ENCODE results near the gene SCP2.
"Not testable (repeated sequence)": the region's sequence is repeated elsewhere in the genome, so short reads cannot be mapped to it uniquely, and the experiment has no call there.

Gene SCP2

DNA sequence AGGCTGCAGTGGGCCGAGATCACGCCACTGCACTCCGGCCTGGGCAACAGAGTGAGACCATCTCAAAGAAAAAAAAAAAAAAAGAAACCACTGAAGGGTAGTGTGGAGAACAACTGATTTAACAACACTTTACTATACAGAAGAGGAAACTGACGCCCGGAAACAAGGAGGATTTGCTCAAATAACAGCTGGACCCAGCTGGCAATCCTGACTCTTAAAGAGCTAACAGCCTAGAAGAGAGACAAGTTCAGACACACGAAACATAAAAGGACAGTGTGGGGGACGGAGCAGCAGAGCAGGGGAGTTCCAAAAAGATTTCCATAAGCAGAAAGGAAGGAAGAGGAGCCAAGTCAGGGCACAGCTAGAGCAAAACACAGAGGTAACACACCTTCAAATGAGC, 9.9 kb upstream of the SCP2 start:
- no peak for DNase-seq

DNA sequence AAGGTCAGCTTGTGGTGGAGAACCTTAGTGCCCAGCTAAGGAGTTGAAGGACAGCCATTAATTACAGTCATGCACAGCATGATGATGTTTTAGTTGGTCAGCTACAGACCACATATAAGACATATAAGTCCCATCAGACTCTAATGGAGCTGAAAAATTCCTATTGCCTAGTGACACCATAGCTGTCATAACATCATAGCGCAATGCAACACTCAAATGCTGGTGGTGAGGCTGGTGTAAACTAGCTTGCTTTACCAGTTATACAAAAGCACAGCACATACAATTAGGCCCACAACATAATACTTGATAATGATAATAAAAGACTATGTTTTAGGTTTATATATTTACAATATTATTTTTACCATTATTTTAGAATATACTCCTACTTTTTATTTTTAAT, 9.5 kb upstream of the SCP2 start:
- DNase-seq: no peak

DNA sequence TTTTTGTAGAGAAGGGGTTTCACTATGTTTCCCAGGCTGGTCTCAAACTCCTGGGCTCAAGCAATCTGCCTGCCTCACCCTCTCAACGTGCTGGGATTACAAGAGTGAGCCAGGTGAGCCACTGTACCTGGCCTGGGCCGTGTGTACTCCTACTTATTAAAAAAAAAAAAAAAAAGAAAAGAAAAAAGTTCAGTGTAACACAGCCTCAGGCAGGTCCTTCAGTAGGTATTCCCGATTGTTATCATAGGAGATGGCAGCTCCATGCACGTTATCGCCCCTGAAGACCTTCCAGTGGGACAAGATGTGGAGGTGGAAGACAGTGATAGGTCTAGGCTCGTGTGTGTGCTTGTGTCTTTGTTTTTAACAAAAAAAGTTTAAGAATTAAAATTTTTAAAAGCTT, 8.9 kb upstream of the SCP2 start:
- no peak for DNase-seq

DNA sequence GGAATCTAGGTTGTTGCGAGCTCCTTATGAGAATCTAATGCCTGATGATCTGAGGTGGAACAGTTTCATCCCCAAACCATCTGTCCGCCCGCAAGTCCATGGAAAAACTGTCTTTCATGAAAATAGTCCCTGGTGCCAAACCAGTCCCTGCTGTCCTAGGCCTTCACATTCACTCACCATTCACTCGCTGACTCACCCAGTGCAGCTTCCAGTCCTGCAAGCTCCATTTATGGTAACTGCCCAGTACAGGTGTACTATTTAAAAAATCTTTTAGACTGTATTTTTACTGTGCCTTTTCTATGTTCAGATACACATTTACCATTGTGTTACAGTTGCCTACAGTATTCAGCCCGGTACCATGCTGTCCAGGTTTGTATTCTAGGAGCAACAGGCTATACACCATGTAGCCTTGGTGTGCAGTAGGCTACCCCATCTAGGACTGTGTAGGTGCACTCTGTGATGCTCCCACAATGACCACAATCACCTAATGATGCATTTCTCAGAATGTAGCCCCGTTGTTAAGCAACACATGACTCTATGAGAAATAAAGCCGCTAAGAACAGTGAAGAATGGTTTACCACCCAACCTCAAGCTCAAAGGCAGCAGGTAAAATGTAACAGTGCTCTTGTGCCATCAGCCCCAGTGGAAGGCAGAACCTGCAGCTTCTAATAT, 7.9 kb upstream of the SCP2 start:
- DNase-seq: no peak

DNA sequence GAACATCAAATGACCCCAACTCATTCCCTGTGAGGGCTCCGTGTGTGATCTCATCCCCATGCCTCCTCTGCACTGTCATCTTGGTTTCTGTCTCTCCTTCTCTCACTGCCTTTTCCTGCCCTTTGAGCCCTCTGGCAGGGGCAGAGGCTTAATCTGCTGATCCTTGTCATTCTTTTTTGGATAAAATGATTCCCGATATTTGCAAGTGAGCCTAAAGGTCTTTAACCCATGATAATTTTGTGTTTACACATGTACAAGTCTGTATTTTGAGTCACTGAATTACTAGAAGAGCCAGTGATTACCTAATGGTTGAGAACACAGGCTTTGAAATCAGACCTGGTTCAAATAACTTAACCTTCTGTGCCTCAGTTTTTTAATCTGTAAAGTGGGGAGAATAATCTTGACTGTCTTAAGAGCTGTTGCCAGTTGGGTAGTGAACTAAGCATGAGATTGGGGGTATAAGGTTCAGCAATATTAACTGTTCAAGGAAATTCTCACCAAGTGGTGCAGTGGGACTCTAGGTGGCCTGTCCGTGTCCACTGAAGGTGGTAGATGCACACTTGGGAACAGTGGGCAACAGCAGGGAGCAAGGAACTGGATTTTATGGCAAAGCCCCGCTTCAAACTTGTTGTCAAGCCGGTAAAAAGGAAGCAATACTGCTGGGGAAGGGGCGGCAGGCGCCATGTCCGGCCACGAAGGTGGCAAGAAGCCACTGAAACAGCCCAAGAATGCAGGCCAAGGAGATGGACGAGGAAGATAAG, 7.2 kb upstream of the SCP2 start:
- DNase-seq: no peak

DNA sequence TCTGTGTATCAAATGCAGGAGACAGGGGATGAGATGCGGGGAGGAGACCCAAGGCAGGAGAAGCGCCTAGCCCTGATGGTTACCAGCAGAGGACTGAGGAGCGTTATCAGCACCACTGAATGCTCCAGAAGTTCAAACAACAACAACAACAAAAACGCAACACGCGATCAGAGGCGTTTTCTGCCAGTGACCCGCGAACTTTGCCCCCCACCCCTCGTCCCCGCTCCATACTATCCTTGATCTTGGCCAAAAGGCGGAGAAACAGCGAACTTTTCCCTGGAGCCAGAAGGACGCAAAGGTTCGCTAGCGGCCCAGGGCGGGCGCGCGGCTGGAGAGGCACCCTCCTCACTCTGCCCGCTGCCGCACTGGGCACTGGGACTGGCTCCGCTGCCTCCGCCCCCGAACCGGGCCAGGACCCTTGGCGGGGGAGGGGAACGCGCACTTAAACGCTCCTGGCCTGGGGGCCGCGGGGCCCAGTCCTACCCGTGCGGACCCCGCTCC, 6.2 kb upstream of the SCP2 start:
- DNase-seq: no peak

DNA sequence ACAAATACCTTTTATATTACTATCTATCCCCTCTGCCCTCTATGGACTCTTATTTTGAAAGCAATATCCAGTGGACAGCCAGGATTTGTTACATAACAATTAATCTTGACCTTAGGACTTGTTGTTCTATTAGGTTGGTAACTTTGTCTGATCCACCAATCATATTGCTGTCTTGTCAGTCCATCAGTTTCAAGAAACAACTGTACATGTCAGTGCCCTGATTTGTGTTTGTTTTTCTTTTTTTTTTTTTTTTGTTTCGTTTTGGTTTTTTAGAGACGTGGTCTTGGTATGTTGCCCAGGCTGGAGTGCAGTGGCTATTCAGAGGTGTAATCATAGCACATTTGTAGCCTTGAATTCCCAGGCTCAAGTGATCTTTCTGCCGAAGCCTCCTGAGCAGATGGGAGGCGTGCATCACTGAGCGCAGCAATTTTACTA, 1.5 kb upstream of the SCP2 start:
- no peak for DNase-seq

DNA sequence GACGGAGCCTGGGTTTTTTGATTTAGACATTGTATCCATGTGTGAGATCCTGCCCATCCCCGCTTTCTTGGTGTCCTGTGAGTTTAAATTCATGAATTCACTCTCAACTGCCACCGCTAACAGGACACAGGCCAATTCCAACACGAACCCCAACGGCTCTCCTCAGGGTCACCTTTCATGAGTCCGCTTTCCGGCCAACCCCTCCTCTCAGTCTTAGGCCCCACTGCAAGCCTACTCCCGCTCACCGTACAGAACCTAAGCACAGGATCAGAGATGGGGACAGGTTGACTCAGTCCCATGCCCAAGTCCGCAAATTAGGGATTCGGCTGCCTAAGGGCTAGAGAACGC, 238 bp upstream of the SCP2 start:
- DNase-seq: no peak

DNA sequence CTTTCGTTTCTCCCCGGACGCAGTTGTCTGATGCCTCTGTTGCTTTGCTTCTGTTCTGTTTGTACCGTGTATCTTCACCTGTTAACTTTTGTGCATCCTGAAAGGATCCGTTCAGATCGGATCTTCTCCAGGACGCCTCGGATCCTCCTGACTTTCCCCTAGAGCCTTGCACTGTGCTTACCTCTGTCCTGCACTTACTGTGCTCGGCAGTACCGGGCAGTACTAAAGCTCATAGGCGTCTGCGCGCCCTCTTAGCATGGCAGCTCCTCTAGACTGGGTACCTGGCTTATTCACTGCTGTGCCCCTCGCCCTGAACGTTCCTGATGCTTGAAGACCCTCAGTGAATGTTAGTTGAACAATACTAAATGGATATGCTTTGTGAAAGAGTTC, 934 bp downstream of the SCP2 start:
- DNase-seq: no peak

DNA sequence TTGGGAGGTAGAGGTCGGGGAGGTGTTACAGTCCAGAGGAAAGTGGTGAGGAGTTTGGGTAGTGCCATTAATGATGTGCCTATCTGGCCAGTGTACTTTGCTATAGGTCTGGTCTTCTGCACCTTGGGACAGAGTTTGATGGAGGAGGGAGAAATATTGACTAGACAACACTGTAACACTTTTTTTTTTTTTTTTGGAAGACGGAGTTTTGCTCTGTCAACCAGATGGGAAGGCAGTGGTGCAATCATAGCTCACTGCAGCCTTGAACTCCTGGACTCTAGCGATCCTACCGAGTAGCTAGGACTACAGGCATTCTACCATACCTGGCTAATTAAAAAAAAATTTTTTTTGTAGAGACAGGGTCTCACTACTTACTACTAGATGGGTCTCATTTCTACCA, 1.9 kb downstream of the SCP2 start:
- no peak for DNase-seq

DNA sequence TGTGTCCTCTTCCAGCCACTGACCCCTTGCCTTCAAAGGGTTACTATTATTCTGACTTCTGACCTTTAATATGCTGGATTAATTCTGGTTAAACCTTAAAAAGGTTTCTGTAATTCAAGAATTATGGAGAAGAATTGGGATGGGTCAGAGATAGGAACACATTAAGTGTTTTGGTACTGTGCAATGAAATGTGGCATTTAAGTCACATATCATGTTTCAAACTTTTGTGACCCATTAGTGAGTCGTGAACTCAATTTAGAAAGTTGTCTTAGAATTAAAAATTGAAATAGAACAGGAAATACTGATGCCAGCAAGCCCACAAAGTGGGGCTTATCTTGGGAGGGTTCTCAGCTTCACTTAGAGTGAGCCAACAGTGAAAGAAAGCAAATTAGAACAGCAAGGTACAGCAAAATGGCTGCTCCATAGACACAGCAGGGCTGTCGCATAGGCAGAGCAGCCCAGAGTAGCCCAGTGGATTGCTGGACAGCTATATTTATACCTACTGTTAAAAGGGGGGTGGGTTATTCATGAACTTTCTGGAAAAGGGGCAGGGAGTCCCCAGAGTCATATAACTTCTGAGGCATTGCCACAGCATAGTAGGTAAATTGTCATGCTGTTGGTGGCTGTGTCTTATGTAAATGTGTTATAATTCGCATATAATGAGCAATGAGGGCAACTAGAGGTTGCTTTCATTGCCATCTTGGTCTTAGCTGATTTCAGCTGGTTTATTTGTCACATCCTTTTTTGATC, 10.5 kb downstream of the SCP2 start:
- DNase-seq: no peak

DNA sequence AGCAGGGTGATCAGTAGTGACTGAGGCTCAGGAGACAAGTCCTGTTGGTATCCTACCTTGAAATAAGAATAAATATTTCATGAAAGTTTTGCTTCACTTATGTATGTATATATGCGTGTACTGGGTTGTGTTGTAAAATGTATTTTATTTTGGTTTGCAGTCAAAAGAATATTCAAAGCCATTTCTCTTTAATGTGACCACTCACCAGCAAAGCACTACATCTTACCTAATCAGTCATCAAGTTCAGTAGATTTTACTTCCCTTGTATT, 11.0 kb downstream of the SCP2 start:
- DNase-seq: no peak

DNA sequence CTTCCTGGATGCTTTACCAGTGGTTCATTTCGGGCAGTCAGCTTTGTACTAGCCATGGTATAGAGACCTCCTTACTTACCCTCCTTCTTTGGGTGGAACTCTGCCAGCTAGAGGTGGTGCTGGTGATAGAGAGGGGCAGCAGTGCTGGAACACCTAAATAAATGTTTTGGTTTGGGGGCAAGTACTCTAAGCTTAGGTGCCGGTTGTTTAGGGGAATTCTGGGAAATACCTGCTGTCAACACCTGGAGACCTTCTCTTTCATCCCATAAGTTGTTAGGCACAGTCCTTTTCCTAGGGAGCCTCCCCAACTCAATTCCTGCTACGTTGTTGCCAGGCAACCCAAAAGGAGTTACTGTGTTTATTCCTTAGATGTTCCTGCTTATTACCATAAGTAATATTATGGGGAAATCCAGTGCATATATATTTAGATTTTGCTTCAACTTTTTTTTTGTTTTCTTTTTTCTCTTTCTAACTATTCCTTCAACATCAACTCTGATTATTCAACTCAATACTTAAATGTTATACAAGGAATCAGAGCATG, 16.9 kb downstream of the SCP2 start:
- DNase-seq: no peak

DNA sequence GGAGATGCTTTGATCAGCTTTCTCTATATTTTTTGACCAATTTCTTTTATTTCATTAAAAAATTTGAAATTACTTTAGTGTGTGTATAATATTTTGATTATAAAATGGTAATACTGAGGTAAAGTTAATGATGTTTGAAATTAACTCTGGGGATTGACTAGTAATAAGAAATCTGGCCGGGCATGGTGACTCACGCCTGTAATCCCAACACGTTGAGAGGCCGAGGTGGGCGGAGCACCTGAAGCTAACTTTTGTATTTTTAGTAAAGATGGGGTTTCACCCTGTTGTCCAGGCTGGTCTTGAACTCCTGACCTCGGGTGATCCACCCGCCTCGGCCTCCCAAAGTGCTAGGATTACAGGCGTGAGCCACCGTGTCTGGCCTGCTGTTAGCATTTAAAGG, 17.5 kb downstream of the SCP2 start:
- DNase-seq: no peak

DNA sequence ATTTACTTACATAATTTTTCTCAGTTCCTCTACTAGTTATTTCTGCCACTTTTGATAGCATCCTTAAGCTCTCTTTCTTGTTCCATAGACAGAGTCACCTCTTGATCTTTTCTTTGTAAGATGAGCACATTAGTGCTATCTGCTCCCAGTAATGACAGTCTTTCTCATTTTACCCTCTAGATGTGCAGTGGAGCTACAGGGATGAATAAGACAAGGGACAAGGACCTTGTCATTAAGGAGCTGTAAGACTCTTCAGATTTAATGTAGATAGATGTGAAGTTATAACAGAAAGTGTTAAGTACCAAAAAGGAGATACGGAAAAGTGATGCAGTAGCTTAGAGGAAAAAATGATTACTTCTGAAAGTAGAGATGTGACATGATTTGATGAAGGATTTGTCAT, 20.4 kb downstream of the SCP2 start:
- no peak for DNase-seq

DNA sequence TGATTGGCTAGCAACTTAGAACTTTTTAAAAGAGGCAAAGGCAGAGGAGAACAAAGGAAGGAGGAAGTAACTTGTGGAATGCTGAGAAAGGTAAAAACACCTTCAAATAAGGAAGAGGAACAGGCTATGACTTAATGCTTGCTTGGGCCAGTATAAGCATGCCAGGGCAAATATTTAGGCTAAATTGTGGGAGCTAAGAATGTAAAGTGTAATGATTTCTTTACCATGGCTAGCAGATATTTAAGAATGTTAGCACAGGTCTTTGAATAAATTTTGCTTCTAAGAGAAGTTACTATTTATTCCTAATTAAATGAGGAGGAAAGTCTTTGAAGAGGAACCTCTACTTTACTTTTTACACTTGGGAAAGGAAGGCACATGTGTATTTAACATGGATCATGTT, 22.5 kb downstream of the SCP2 start:
- not testable (repeated sequence) for DNase-seq

DNA sequence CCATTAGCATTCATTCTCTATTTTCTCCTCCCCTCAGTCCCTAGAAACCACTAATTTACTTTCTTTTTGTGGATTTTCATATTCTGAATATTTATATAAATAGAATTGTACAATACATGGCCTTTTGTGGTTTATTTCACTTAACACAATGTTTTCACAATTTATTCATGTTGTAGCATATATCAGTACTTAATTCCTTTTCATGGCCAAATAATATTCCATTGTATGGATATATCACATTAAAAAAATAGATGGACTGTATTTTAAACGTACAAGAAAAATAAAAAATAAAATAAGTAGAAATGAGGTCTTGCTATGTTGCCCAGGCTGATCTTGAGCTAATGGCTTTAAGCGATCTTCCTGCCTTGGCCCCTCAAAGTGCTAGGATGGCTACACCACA, 25.0 kb downstream of the SCP2 start:
- no peak for DNase-seq

DNA sequence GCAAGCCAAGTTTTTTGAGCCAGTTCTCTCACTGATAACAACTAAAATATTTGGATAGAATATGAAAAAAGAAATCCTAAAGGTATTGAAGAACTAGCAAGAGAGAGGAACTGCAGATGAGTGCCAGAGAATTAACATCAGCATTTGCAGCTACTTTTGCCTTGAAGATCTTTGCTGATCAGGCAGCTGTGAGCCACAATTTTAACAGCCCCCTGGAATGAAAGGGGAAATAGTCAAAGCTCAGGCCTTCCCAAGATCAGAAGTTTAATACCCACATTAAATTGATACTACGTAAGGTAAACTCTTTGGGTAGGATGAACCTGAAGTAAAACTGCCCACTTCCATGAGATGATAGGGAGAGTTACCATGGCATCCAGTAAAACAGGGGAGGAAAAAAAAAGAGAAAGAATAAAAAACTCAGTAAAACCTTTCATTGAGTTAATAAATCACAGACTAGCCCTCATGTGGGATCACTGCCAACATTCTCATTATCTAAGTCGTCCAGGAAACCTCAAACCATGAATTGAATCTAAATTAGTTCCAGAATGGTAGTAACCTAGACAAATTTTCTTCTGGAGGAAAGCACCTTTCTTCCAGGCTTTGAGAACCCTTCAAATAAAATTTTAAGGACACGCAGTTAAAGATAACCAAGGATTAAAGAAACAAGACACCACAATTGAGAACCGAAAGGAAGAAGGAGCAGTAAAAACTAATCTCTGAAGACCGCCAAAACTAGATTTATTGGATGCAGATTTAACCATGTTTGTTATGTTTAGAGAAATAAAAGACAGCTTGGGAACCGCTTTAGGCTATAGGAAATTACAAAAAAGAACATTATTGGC, 28.3 kb downstream of the SCP2 start:
- no peak for DNase-seq

DNA sequence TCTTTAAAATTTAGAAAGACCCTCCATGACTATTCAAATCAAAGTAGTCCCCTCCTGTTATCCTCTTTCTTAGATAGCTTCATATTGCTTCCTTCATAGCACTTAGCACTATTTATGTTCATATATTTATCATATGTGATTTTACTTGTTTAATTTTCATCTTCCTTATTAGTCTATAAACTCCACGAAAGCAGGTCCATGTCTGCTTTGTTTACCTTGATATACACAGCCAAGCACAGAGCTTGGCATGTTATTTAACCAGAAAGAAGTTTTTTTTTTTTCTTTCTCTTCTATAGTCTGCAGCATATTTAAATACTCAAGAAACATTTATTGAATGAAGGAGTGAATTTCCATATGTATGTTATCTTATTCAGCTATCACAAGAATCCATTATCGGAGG, 36.0 kb downstream of the SCP2 start:
- DNase-seq: no peak

DNA sequence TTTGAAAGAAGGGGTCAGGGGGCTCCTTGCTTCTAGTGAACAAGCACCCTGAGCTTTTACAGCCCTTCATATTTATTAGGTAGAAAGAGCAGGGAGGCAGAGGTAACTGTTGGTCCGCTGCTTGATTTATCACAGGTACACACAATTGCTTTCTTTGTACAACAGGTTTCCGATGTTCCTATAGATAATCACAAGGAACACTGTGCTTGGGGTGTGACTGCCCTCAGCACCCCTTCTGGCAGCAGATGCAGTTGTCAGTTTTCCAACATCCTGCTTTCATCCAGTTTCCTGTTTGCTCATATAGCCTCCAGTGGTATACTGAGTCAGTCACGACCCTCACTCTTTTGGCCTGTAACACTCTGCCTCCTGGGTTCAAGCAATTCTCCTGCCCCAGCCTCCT, 40.6 kb downstream of the SCP2 start:
- no peak for DNase-seq

DNA sequence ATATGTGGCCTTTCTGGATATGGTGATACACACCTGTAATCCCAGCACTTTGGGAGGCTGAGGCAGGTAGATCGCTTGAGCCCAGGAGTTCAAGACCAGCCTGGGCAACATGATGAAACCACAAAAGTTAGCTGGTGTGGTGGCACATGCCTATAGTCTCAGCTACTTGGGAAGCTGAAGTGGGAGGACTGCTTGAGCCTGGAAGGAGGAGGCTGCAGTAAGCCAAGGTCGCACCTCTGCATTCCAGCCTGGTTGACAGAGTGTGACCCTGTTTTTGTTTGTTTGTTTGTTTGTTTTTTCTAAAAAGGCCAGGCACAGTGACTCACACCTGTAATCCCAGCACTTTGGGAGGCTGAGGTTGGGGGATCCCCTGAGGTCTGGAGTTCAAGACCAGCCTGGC, 42.2 kb downstream of the SCP2 start:
- not testable (repeated sequence) for DNase-seq

DNA sequence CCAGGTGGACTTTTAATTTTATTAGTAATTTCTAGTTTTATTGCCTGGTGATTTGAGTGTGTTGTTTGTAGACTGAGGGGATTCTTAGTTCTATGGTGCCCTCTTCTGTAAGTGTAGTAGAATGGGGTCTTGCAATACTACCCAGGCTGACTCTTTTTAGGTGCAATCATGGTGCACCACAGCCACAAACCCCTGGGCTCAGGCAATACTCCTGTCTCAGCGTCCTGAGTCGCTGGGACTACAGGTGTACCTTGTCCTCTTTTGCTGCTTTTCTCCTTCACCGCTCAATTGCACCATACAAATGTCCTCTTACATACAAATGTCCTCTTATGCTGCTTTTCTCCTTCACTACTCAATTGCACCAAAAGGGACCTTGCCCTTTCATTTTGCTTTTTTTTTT, 43.1 kb downstream of the SCP2 start:
- DNase-seq: no peak

DNA sequence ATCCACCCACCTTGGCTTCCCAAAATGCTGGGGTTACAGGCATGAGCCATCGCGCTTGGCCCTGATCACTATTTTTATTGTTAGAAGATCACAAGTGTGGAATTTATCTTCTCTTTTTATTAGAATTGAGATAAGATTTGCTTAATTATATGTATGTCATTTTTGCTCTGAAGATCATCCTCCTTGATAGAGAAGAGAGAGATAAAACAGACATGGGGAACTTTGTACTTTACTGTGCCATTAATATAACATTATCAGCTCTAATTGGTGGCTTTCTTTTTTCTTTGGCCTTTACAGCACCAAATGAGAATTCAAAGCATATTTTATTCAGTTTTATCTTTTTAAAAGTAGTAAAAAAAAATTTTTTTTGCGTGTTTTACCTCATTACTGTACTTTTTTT, 46.8 kb downstream of the SCP2 start:
- no peak for DNase-seq
